ENCODE measurements around the gene KCNK13.
"Not testable (repeated sequence)": the region's sequence is repeated elsewhere in the genome, so short reads cannot be mapped to it uniquely, and the experiment has no call there.

GRCh38 chr14:90200546-90200945 lies 138.8 kb downstream of the KCNK13 start:
- TF ChIP-seq POLR2A (IDR thresholded peaks at IDR 0.05; ENCODE audit: low read depth); POLR2AphosphoS5 (IDR thresholded peaks at IDR 0.05): not testable (repeated sequence)
- TF ChIP-seq, protein P1, sequence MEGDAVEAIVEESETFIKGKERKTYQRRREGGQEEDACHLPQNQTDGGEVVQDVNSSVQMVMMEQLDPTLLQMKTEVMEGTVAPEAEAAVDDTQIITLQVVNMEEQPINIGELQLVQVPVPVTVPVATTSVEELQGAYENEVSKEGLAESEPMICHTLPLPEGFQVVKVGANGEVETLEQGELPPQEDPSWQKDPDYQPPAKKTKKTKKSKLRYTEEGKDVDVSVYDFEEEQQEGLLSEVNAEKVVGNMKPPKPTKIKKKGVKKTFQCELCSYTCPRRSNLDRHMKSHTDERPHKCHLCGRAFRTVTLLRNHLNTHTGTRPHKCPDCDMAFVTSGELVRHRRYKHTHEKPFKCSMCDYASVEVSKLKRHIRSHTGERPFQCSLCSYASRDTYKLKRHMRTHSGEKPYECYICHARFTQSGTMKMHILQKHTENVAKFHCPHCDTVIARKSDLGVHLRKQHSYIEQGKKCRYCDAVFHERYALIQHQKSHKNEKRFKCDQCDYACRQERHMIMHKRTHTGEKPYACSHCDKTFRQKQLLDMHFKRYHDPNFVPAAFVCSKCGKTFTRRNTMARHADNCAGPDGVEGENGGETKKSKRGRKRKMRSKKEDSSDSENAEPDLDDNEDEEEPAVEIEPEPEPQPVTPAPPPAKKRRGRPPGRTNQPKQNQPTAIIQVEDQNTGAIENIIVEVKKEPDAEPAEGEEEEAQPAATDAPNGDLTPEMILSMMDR (IDR thresholded peaks at IDR 0.05) = not testable (repeated sequence)
